Vagina (tissue), 2 donors: ENCODE results near the gene DHX38.

Experiments
- POLR2A ChIP-seq, 2 donors: fragments of 450-650 bp; IDR thresholded peaks; one replicate each; pipeline ENCODE4 v1.6.1; 2017; ENCODE audit warnings: antibody characterized with exemption in 2 of 2, mild to moderate bottlenecking in 2 of 2, moderate library complexity in 2 of 2
- POLR2AphosphoS5 ChIP-seq, 2 donors: sonication (generic); formaldehyde crosslinking; IDR thresholded peaks; one replicate each; pipeline ENCODE4 v1.9.0; 2017; ENCODE audit warnings: antibody characterized with exemption in 2 of 2, mild to moderate bottlenecking in 2 of 2, low read depth in 1 of 2; ENCODE audit not compliant: insufficient read depth in 1 of 2
- TF ChIP-seq, protein P1 (sequence below), 3 experiments: fragments of 450-650 bp in 2 of 3; fragments of 200-600 bp in 1 of 3; sonication (generic) in 1 of 3; IDR thresholded peaks; one replicate each; pipeline ENCODE4 v1.5.1; 2017 to 2019; ENCODE audit warnings: antibody characterized with exemption in 3 of 3, mild to moderate bottlenecking in 2 of 3, moderate library complexity in 2 of 3

DNA sequence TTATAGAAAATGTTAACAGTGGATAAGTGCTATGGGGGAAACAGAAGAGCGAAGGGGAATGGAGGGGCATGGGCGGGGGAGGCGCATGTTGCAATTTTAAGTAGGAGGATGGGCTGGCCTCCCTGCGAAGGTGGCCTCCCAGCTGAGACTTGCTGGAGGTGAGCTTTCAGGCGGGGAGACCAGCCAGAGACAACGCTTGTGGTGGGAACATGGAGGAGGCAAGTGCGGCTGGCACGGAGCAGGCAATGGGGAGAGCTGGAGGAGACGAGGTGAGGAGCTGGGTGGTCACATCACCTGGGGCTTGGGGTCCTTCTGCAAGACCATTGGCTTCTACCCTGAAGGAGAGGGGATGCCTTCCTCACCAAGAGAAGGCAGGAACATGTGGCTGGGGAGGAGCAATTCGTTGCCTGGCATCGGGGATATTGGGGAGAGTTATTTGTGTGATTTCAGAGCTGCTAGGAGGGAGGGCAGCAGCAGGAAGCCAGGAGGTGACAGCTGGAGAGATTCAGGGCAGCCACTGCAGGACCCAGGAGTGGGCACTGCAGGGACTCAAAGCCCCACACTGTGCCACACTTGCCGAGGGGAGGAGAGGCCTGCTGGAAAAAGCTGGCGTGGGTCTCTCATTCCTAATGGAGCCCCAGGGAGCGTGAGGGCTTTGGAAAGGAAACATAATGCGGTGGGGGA, 43.9 kb downstream of the DHX38 start:
- TF ChIP-seq POLR2A (IDR thresholded peaks at IDR 0.05): no peak
- TF ChIP-seq, protein P1, sequence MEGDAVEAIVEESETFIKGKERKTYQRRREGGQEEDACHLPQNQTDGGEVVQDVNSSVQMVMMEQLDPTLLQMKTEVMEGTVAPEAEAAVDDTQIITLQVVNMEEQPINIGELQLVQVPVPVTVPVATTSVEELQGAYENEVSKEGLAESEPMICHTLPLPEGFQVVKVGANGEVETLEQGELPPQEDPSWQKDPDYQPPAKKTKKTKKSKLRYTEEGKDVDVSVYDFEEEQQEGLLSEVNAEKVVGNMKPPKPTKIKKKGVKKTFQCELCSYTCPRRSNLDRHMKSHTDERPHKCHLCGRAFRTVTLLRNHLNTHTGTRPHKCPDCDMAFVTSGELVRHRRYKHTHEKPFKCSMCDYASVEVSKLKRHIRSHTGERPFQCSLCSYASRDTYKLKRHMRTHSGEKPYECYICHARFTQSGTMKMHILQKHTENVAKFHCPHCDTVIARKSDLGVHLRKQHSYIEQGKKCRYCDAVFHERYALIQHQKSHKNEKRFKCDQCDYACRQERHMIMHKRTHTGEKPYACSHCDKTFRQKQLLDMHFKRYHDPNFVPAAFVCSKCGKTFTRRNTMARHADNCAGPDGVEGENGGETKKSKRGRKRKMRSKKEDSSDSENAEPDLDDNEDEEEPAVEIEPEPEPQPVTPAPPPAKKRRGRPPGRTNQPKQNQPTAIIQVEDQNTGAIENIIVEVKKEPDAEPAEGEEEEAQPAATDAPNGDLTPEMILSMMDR (IDR thresholded peaks at IDR 0.05): no peak
- TF ChIP-seq POLR2AphosphoS5 (IDR thresholded peaks at IDR 0.05; ENCODE audit: insufficient read depth in 1 of 2, low read depth in 1 of 2): no peak
